Omental fat pad (tissue), 4 donors: ENCODE measurements around the gene WFDC2. TPM values are rescaled to one million over a fixed set of nuclear protein-coding genes. Genes with fewer than 3 reads are reported as not detected.

Source experiments
- ATAC-seq: fragments of 150-250 bp; one replicate; pipeline ENCODE4 v1.9.1; 2016; ENCODE audit warnings: mild to moderate bottlenecking, moderate library complexity; ENCODE audit not compliant: low FRiP score
- DNase-seq: peaks from one replicate; pipeline ENCODE4 v3.0.0-alpha.2; 2019; ENCODE audit warnings: low spot score
- total RNA-seq, 4 donors: library from RNA; depleted of rRNA; stranded (reverse); fragments of >200 nt; gene quantifications; one replicate each; pipeline ENCODE4 v1.1.0, GENCODE V29; 2016
- TF ChIP-seq, protein P1 (sequence below), 3 donors: fragments of 450-650 bp; IDR thresholded peaks; one replicate each; pipeline ENCODE4 v1.5.1; 2016 to 2017; ENCODE audit warnings: antibody characterized with exemption in 3 of 3, mild to moderate bottlenecking in 3 of 3, moderate library complexity in 2 of 3

The WFDC2 gene
- total RNA-seq, 4 donors from 2014 or later, result 3.0 to 8.4 (median 7.0) TPM

DNA sequence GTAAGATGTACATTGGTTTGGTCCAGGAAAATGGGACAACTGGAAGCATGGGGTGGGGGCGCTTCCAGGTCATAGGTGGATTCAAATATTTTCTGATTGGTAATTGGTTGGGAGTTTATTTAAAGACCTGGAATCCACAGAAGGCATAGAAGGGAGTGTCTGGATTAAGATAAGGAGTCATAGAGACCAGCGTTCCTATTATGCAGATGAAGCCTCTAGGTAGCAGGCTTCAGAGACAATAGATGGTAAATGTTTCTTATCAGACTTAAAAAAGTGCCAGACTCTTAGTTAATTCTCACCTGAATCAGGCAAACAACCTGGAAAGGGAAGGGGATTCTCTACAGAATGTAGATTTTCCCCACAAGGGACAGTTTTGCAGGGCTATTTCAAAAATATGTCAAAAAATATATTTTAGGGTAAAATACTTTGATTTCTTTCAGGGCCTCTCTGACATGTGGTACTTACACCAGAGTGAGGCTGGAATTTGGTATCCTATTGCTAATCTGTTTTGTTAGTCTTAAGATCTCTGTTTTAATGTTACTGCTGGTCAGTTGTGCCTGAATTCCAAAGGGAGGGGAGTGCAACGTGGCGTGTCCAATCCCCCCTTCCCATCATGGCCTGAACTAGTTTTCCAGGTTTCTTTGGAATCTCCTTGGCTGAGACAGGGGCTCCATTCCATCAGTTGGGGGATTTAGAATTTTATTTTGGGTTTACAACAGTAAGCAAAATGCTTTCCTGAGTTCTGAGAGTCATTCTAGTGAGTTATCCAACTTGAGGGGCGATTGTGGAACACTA lies 28.5 kb upstream of the WFDC2 start:
- TF ChIP-seq, protein P1, sequence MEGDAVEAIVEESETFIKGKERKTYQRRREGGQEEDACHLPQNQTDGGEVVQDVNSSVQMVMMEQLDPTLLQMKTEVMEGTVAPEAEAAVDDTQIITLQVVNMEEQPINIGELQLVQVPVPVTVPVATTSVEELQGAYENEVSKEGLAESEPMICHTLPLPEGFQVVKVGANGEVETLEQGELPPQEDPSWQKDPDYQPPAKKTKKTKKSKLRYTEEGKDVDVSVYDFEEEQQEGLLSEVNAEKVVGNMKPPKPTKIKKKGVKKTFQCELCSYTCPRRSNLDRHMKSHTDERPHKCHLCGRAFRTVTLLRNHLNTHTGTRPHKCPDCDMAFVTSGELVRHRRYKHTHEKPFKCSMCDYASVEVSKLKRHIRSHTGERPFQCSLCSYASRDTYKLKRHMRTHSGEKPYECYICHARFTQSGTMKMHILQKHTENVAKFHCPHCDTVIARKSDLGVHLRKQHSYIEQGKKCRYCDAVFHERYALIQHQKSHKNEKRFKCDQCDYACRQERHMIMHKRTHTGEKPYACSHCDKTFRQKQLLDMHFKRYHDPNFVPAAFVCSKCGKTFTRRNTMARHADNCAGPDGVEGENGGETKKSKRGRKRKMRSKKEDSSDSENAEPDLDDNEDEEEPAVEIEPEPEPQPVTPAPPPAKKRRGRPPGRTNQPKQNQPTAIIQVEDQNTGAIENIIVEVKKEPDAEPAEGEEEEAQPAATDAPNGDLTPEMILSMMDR (IDR thresholded peaks at IDR 0.05), result no peak
- DNase-seq (no peak), ATAC-seq (no peak)

GRCh38 chr20:45441746-45442145 lies 27.8 kb upstream of the WFDC2 start:
- ATAC-seq, result no peak
- TF ChIP-seq, protein P1 (IDR thresholded peaks at IDR 0.05), result no peak
- no peak for DNase-seq

DNA sequence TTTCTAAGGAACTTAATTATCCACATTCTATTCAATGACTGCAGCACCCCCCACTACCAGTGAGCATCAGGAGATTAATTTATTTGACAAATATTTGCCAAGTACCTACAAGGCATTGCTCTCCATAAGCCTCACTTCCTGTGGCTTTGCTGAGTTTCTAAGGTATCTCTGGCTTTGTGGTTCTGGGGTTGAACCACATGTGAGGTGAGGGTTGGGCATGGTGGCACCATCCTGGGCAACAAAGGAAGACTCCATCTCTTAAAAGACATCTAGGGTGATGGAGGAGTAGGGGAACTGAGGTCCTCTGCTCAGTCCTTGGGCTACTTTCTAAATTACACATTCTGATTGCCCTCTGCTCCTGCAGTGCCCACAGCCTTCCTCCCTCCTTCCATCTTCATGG lies 25.5 kb upstream of the WFDC2 start:
- ATAC-seq (no peak), DNase-seq (no peak)

DNA sequence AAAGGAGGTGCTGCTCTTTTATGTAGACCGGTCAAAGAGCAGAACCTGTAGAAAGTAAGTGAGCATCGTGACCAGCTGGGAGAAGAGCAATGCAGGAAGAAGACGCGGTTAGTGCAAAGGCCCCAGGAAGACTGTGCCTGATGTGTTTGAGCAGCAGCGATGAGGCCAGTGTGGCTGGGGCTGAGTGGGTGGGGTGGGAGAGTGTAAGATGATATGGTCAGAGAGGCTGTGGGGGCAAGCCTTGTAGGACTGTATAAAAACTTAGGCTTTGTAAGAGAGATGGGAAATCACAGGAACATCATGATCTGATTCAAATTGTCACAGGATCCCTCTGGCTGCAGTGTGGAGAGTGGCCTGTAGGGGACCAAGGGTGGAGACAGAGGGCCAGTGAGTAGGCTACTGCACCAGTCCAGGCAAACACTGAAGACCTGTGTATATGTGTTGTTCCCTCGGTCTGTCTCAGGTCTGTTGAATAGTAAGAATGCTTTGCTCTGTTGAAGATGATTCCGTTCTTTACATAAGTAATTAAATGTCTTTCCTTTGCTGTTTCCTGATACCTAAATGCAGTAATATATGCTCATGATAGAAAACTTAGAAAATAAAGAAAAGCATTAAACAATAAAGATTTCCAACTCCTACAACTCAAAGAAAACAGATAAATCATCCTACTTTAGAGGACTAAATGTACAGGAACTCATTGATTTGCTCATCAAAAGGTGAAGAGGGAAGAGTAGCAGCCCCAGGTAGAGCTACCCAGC lies 23.6 kb upstream of the WFDC2 start:
- ATAC-seq (no peak), DNase-seq (no peak)
- TF ChIP-seq, protein P1 (IDR thresholded peaks at IDR 0.05), result no peak

More for the DNA sequence above, 25.5 kb upstream of the WFDC2 start:
- TF ChIP-seq, protein P1 (IDR thresholded peaks at IDR 0.05), result no peak

GRCh38 chr20:45448270-45448669 lies 21.3 kb upstream of the WFDC2 start:
- TF ChIP-seq, protein P1 (IDR thresholded peaks at IDR 0.05), result no peak
- ATAC-seq (no peak), DNase-seq (no peak)

GRCh38 chr20:45449528-45449927 lies 20.0 kb upstream of the WFDC2 start:
- DNase-seq (no peak), ATAC-seq (no peak)

More at GRCh38 chr20:45449528-45449927, 20.0 kb upstream of the WFDC2 start:
- TF ChIP-seq, protein P1 (IDR thresholded peaks at IDR 0.05), result no peak
